Upper lobe of right lung (tissue), 1 donor: ENCODE results near the gene EDEM3. TPM values are rescaled to one million over a fixed set of nuclear protein-coding genes. Genes with fewer than 3 reads are reported as not detected.
"Not testable (repeated sequence)": the region's sequence is repeated elsewhere in the genome, so short reads cannot be mapped to it uniquely, and the experiment has no call there.

Experiments
- ATAC-seq: fragments of 200-7000 bp; cut with Tn5 transposase; one replicate; pipeline ENCODE4 v1.9.1; 2020; ENCODE audit warnings: mild to moderate bottlenecking, moderate library complexity
- DNase-seq: peaks from one replicate; pipeline ENCODE4 v3.0.0-alpha.2; 2020
- H3K27ac ChIP-seq: fragments of 200-600 bp; one replicate; pipeline ENCODE4 v1.8.0; 2022
- H3K27me3 ChIP-seq: fragments of 200-600 bp; one replicate; pipeline ENCODE4 v1.8.0; 2022; ENCODE audit warnings: mild to moderate bottlenecking
- H3K36me3 ChIP-seq: fragments of 200-600 bp; one replicate; pipeline ENCODE4 v1.8.0; 2022
- H3K4me1 ChIP-seq: fragments of 200-600 bp; one replicate; pipeline ENCODE4 v1.8.0; 2022
- H3K4me3 ChIP-seq: fragments of 200-600 bp; one replicate; pipeline ENCODE4 v1.8.0; 2022; ENCODE audit warnings: mild to moderate bottlenecking
- H3K9me3 ChIP-seq: fragments of 200-600 bp; one replicate; pipeline ENCODE4 v1.8.0; 2022
- CTCF ChIP-seq: fragments of 200-600 bp; IDR thresholded peaks from one replicate; pipeline ENCODE4 v1.8.0; 2022; ENCODE audit warnings: antibody characterized with exemption
- intact Hi-C: fragments of 100-400 bp; cut with DNase I; formaldehyde crosslinking; loops from one replicate; pipeline ENCODE4 v1.11.0; 2022
- total RNA-seq: library from RNA; stranded (reverse); fragmentation: NEBNext Ultra II Directional; extraction: Animal tissue kit (Norgen Biotek cat#: 25700); gene quantifications from one replicate; pipeline ENCODE4 v1.2.1, GENCODE V29; 2021
- donor health status: DM: no; HTN: yes; CAD: no; lungs with severe emphysema.

The EDEM3 gene
- total RNA-seq, 1 donor from 2014 or later, result 43.6 TPM

- intact Hi-C loops, result no loop called here
- no peak overlapping the region for H3K4me3 ChIP-seq
- no peaks in the 10 kb centered on the region for H3K4me1 ChIP-seq
- DNase-seq, result no peak
- ATAC-seq, result no peak
- no peaks in the 10 kb centered on the region for H3K9me3 ChIP-seq
- H3K27me3 ChIP-seq, result no peaks in the 10 kb centered on the region
- H3K27ac ChIP-seq, result no peak overlapping the region
- no peak for TF ChIP-seq CTCF
- no peaks in the 10 kb centered on the region for H3K36me3 ChIP-seq
Observed at GRCh38 chr1:184768467-184768866, 13.8 kb upstream of the EDEM3 start.

GRCh38 chr1:184767591-184767990 lies 12.9 kb upstream of the EDEM3 start:
- H3K27ac ChIP-seq, result no peak overlapping the region
- intact Hi-C loops, result no loop called here

GRCh38 chr1:184764483-184764882 lies 9.8 kb upstream of the EDEM3 start:
- Histone ChIP-seq H3K4me1 (no peaks in the 10 kb centered on the region), H3K36me3 (no peaks in the 10 kb centered on the region), H3K27ac (no peak overlapping the region), H3K4me3 (no peak overlapping the region), H3K27me3 (no peaks in the 10 kb centered on the region), H3K9me3 (no peaks in the 10 kb centered on the region)
- intact Hi-C loops, result no loop called here
- DNase-seq (no peak), ATAC-seq (no peak)
- no peak for TF ChIP-seq CTCF

More at GRCh38 chr1:184767591-184767990, 12.9 kb upstream of the EDEM3 start:
- TF ChIP-seq CTCF, result no peak
- no peaks in the 10 kb centered on the region for H3K36me3 ChIP-seq
- H3K27me3 ChIP-seq, result no peaks in the 10 kb centered on the region
- H3K9me3 ChIP-seq, result no peaks in the 10 kb centered on the region
- H3K4me1 ChIP-seq, result no peaks in the 10 kb centered on the region
- no peak for DNase-seq
- H3K4me3 ChIP-seq, result no peak overlapping the region
- no peak for ATAC-seq

- H3K4me1 ChIP-seq, ATAC-seq, H3K4me3 ChIP-seq, intact Hi-C loops, H3K27ac ChIP-seq, H3K9me3 ChIP-seq, H3K36me3 ChIP-seq, DNase-seq, H3K27me3 ChIP-seq: not testable (repeated sequence)
Observed at GRCh38 chr1:184763520-184763919, 8.9 kb upstream of the EDEM3 start.

GRCh38 chr1:184761969-184762485 lies 7.4 kb upstream of the EDEM3 start:
- Histone ChIP-seq H3K9me3 (no peaks in the 10 kb centered on the region), H3K27ac (no peak overlapping the region), H3K36me3 (no peaks in the 10 kb centered on the region), H3K27me3 (no peaks in the 10 kb centered on the region), H3K4me1 (no peaks in the 10 kb centered on the region), H3K4me3 (no peak overlapping the region)
- no peak for TF ChIP-seq CTCF
- DNase-seq (no peak), ATAC-seq (no peak)
- intact Hi-C loops, result no loop called here

GRCh38 chr1:184759651-184760050 lies 5.0 kb upstream of the EDEM3 start:
- DNase-seq, result no peak
- TF ChIP-seq CTCF, result no peak
- intact Hi-C loops, result no loop called here
- Histone ChIP-seq H3K4me3 (no peak overlapping the region), H3K4me1 (no peaks in the 10 kb centered on the region), H3K27me3 (no peaks in the 10 kb centered on the region), H3K27ac (no peak overlapping the region), H3K36me3 (no peaks in the 10 kb centered on the region), H3K9me3 (no peaks in the 10 kb centered on the region)
- no peak for ATAC-seq
